B cell (primary cell): ENCODE measurements around the gene TPSB2.

ENCODE experiments used
- CTCF ChIP-seq: fragments of 200-600 bp; IDR thresholded peaks from one replicate; pipeline ENCODE4 v1.8.0; 2022; ENCODE audit warnings: antibody characterized with exemption, mild to moderate bottlenecking
- EZH2 ChIP-seq: IDR thresholded peaks from 2 replicates; pipeline ENCODE4 v1.6.1; 2012; ENCODE audit warnings: borderline replicate concordance, low read depth, mild to moderate bottlenecking, moderate library complexity, low read length; ENCODE audit not compliant: insufficient read depth, poor library complexity, severe bottlenecking

DNA sequence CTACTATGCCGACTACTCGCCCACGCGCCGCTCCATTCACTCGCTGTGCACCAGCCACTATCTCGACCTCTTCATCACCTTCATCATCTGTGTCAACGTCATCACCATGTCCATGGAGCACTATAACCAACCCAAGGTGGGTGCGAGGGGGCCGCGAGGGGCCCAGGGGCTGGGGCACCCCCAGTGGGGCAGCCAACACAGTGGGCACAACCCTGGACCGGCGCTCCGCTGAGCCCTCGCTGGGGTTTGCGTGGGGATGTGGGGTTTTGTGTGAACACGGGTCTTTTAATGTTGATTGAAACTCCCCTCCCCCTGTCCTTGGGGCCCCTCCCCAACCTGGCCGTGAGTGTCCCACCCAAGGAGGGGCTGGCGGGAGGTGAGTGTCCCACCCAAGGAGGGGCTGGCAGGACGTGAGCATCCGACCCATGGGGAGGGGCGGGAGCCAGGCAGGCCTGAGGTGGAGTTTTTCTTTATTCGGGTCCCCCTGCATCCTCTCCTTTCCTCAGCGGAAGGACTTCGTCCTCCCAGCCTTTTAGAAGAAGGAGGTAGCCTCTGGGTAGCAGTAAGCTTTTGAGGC is 16.1 kb downstream of the TPSB2 start:
- no peak for TF ChIP-seq CTCF
- no peak for TF ChIP-seq EZH2
